ENCODE measurements around the gene ERN1. TPM values are rescaled to one million over a fixed set of nuclear protein-coding genes. Genes with fewer than 3 reads are reported as not detected.

The ERN1 gene
- total and polyA plus RNA-seq, 2 of the 13 experiments (the other 11 are each of a cell fraction or from before 2014, with no cell fraction given) = 6.0 to 12.7 TPM

DNA sequence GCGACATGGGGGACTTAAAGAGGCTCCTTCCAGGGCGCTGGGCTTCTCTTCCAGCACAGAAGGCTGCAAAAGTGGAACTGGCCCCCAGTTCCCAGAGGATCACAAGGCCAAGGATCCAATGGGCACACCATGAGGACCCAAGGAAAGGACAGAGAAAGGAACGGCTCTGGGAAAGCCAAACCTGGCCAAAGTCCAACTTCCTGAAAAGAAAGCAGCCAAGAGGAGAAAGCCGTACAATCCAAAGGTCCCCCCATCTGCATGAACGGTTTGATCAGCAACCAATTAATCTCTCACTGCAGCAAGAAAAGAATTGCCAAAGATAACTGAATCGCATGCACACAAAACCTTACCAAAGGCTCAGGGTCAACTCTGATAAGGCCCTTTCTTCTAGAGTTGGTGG lies 89.7 kb downstream of the ERN1 start:
- CTCF ChIA-PET (ENCODE audit: low intra/inter-chr PET ratio, low total read pairs) = no interaction called here
- Histone ChIP-seq H3K27me3 (ENCODE audit: control insufficient read depth in 1 of 2, insufficient read depth in 2 of 2, low read length in 2 of 2) (no peaks in the 10 kb centered on the region), H4K20me1 (ENCODE audit: insufficient read depth, low read length) (no peaks in the 10 kb centered on the region), H3K9ac (ENCODE audit: insufficient read depth, low read depth, low read length) (no peak overlapping the region), H3K9me3 (ENCODE audit: low read length) (no peaks in the 10 kb centered on the region), H3K4me2 (ENCODE audit: low read depth, low read length) (no peak overlapping the region), H2AFZ (ENCODE audit: low read length) (no peak overlapping the region), H3K4me3 (replicated peaks in 1 of 3; ENCODE audit: insufficient read depth in 1 of 3, low read depth in 2 of 3, low read length in 3 of 3) (no peak overlapping the region), H3K4me1 (ENCODE audit: insufficient read depth, low read length) (no peaks in the 10 kb centered on the region), H3K79me2 (ENCODE audit: insufficient read depth, low read length) (no peaks in the 10 kb centered on the region), H3K36me3 (replicated peaks in 1 of 2; ENCODE audit: control insufficient read depth in 1 of 2, insufficient read depth in 2 of 2, low read length in 2 of 2) (peaks cover 14 to 28% of the 10 kb centered on the region in 2 experiments), H3K27ac (ENCODE audit: extremely low read length, insufficient read depth, low read length) (no peak overlapping the region)
- POLR2A ChIA-PET = no interaction called here
- in situ Hi-C loops (cut with HindIII; ENCODE audit: extremely low pct_ligation_motif_present, low pct_unique_long_range_greater_than_20kb) (no loop called here), intact Hi-C loops (cut with micrococcal nuclease; ENCODE audit: unreplicated experiment) (no loop called here)
- ATAC-seq = no peak
- FAIRE-seq = no peak
- TF ChIP-seq MAFF (IDR thresholded peaks at IDR 0.05; ENCODE audit: low read depth, low read length) (no peak), ZNF782 (CRISPR knock-in tag; IDR thresholded peaks at IDR 0.05; ENCODE audit: borderline replicate concordance) (no peak), TGIF2 (CRISPR knock-in tag; IDR thresholded peaks at IDR 0.05) (no peak), ZNF616 (CRISPR knock-in tag; IDR thresholded peaks at IDR 0.05; ENCODE audit: low read depth) (no peak), MED13 (CRISPR knock-in tag; IDR thresholded peaks at IDR 0.05) (no peak)
- TF ChIP-seq, protein P1, sequence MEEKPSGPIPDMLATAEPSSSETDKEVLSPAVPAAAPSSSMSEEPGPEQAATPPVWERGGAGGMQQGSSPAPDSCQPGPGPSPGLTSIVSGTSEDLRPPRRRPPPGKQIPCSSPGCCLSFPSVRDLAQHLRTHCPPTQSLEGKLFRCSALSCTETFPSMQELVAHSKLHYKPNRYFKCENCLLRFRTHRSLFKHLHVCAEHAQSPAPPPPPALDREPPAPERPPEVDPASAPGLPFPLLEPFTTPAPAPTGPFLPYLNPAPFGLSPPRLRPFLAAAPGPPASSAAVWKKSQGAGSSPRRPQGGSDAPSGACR (CRISPR knock-in tag; IDR thresholded peaks at IDR 0.05) = no peak
- no TSS peak for BruUV-seq (replicated peaks)
- 88% methylated on average over 6 of the region's 6 CpGs for WGBS (ENCODE audit: low lambda C conversion rate)
- no peak for DNase-seq (ENCODE audit: low spot score)

DNA sequence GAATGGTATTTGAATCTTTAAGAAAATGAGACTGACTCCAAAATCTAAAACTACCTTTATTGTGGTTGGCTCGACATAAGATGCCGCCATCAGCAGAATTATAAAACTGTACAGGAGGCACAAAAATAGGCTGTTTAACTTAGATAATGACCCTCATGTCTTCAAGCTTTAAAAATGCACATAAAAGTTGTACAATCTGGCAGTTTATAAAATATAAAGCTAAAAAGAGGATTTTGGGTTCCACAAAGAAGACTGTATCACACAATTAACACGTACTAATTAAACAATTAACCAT lies 90.9 kb downstream of the ERN1 start:
- in situ Hi-C loops (cut with HindIII; ENCODE audit: extremely low pct_ligation_motif_present, low pct_unique_long_range_greater_than_20kb) = no loop called here

More for the DNA sequence above, 90.9 kb downstream of the ERN1 start:
- no peak overlapping the region for H3K9ac ChIP-seq (ENCODE audit: insufficient read depth, low read depth, low read length)
- no peak overlapping the region for H3K4me3 ChIP-seq (replicated peaks in 1 of 3; ENCODE audit: insufficient read depth in 1 of 3, low read depth in 2 of 3, low read length in 3 of 3)
- TF ChIP-seq MAFF (IDR thresholded peaks at IDR 0.05; ENCODE audit: low read depth, low read length) = peak; percentile 80
- TF ChIP-seq MAFK (conservative IDR thresholded peaks at IDR 0.05 in 1 of 2, IDR thresholded peaks at IDR 0.05 in 1 of 2; ENCODE audit: low read length in 2 of 2) = peak; percentile 82 to 88
- TF ChIP-seq TP53 (CRISPR knock-in tag; conservative IDR thresholded peaks at IDR 0.05) = no peak
- ChIA-PET POLR2A (no interaction called here), CTCF (ENCODE audit: low intra/inter-chr PET ratio, low total read pairs) (no interaction called here)
- WGBS (ENCODE audit: low lambda C conversion rate) = 97% methylated on average over 3 of the region's 3 CpGs
- no peaks in the 10 kb centered on the region for H3K79me2 ChIP-seq (ENCODE audit: insufficient read depth, low read length)
- H3K9me3 ChIP-seq (ENCODE audit: low read length) = no peaks in the 10 kb centered on the region
- H3K27me3 ChIP-seq (ENCODE audit: control insufficient read depth in 1 of 2, insufficient read depth in 2 of 2, low read length in 2 of 2) = no peaks in the 10 kb centered on the region
- H3K36me3 ChIP-seq (replicated peaks in 1 of 2; ENCODE audit: control insufficient read depth in 1 of 2, insufficient read depth in 2 of 2, low read length in 2 of 2) = peaks cover 4 to 16% of the 10 kb centered on the region in 2 experiments
- no peak overlapping the region for H3K4me2 ChIP-seq (ENCODE audit: low read depth, low read length)
- intact Hi-C loops (cut with micrococcal nuclease; ENCODE audit: unreplicated experiment) = no loop called here
- DNase-seq (ENCODE audit: low spot score) (no peak), FAIRE-seq (peak; percentile 56), ATAC-seq (no peak)
- H2AFZ ChIP-seq (ENCODE audit: low read length) = no peak overlapping the region
- H3K4me1 ChIP-seq (ENCODE audit: insufficient read depth, low read length) = no peaks in the 10 kb centered on the region
- H4K20me1 ChIP-seq (ENCODE audit: insufficient read depth, low read length) = no peaks in the 10 kb centered on the region
- no peak overlapping the region for H3K27ac ChIP-seq (ENCODE audit: extremely low read length, insufficient read depth, low read length)
- no TSS peak for BruUV-seq (replicated peaks)

Data from HepG2 (cell line).